ENCODE data around the gene METAP2.

DNA sequence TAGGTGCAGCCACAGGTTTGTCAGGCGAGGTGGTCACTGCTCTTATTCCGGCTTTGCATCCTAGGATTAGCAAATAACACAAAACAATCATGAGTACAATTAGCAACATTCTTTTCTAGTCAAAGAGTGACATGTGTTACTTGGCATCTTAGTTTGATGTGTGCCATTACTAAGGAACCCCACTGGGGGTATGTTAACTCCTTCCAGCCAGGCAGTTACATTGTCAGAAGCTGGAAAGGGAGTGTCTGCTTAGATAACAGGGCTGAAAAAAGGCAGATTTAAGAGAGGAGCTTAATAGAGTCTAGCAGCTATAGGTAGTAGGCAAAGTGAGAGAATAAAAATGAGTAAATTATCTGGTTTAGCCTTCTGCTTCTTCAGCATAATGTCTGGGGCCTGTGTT, 30.5 kb upstream of the METAP2 start:
- TF ChIP-seq, protein P1, sequence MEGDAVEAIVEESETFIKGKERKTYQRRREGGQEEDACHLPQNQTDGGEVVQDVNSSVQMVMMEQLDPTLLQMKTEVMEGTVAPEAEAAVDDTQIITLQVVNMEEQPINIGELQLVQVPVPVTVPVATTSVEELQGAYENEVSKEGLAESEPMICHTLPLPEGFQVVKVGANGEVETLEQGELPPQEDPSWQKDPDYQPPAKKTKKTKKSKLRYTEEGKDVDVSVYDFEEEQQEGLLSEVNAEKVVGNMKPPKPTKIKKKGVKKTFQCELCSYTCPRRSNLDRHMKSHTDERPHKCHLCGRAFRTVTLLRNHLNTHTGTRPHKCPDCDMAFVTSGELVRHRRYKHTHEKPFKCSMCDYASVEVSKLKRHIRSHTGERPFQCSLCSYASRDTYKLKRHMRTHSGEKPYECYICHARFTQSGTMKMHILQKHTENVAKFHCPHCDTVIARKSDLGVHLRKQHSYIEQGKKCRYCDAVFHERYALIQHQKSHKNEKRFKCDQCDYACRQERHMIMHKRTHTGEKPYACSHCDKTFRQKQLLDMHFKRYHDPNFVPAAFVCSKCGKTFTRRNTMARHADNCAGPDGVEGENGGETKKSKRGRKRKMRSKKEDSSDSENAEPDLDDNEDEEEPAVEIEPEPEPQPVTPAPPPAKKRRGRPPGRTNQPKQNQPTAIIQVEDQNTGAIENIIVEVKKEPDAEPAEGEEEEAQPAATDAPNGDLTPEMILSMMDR (IDR thresholded peaks at IDR 0.05 in 2 of 3, conservative IDR thresholded peaks at IDR 0.05 in 1 of 3; ENCODE audit: borderline replicate concordance in 1 of 3, insufficient read depth in 1 of 3, low read depth in 2 of 3, low read length in 2 of 3): no peak
- TF ChIP-seq RAD21 (IDR thresholded peaks at IDR 0.05; ENCODE audit: low read depth) (no peak), POLR2A (IDR thresholded peaks at IDR 0.05; ENCODE audit: borderline replicate concordance, extremely low read depth, insufficient read depth, insufficient read length) (no peak), EGR1 (IDR thresholded peaks at IDR 0.05; ENCODE audit: low read depth) (no peak), TCF7L2 (IDR thresholded peaks at IDR 0.05; ENCODE audit: borderline replicate concordance, extremely low read depth, insufficient read depth, insufficient read length) (no peak)

Measured in HCT116 (cell line).